A549 (cell line): ENCODE results near the gene DNAJC24.

Source experiments
- CBX2 ChIP-seq: fragments of 200-600 bp; sonication (generic); IDR thresholded peaks from 2 replicates; pipeline ENCODE4 v1.6.1; 2016; ENCODE audit warnings: low read depth, mild to moderate bottlenecking, borderline replicate concordance
- CTCF ChIP-seq: fragments of >200 bp; sonication (Bioruptor Twin); formaldehyde crosslinking; IDR thresholded peaks from 3 replicates; pipeline ENCODE4 v1.5.1; 2016
- ELK1 ChIP-seq: fragments of 150-350 bp; IDR thresholded peaks from 2 replicates; pipeline ENCODE4 v1.6.1; 2014; ENCODE audit warnings: low read depth, mild to moderate bottlenecking, low read length
- ESRRA ChIP-seq: fragments of 150-350 bp; IDR thresholded peaks from 2 replicates; pipeline ENCODE4 v1.6.1; 2014; ENCODE audit warnings: mild to moderate bottlenecking, low read length, borderline replicate concordance
- MAX ChIP-seq: IDR thresholded peaks from 2 replicates; pipeline ENCODE4 v1.6.1; 2012
- POLR2A ChIP-seq: IDR thresholded peaks from 2 replicates; pipeline ENCODE4 v1.6.1; 2012; ENCODE audit warnings: mild to moderate bottlenecking, low read length
- SMC3 ChIP-seq: fragments of >200 bp; sonication (Bioruptor Twin); formaldehyde crosslinking; IDR thresholded peaks from 3 replicates; pipeline ENCODE4 v1.6.1; 2018; ENCODE audit warnings: inconsistent platforms

GRCh38 chr11:31455177-31455576 is 85.5 kb downstream of the DNAJC24 start:
- TF ChIP-seq CTCF (no peak), CBX2 (no peak), ELK1 (no peak), POLR2A (no peak), SMC3 (no peak), MAX (no peak), ESRRA (no peak)
